Right lobe of liver (tissue), 6 donors: ENCODE data around the gene RFX8. TPM values are rescaled to one million over a fixed set of nuclear protein-coding genes. Genes with fewer than 3 reads are reported as not detected.

Source experiments
- ATAC-seq, 4 donors: fragments of 200-7000 bp; cut with Tn5 transposase; one replicate each; pipeline ENCODE4 v1.9.1; 2020; ENCODE audit warnings: mild to moderate bottlenecking in 4 of 4, moderate library complexity in 4 of 4
- DNase-seq, 3 donors: peaks; one replicate each; pipeline ENCODE4 v3.0.0-alpha.2; 2020
- H3K27ac ChIP-seq, 3 donors: fragments of 200-600 bp; one replicate each; pipeline ENCODE4 v1.8.0; 2022
- H3K27me3 ChIP-seq, 2 donors: fragments of 200-600 bp; one replicate each; pipeline ENCODE4 v1.8.0; 2022
- H3K36me3 ChIP-seq, 4 donors: fragments of 200-600 bp; sonication (generic) in 1 of 4; one replicate each; pipeline versions ENCODE4 v1.5.1 to v1.8.0; 2017 to 2022; ENCODE audit warnings: control low read depth in 1 of 4
- H3K4me1 ChIP-seq, 4 donors: fragments of 200-600 bp; sonication (generic) in 1 of 4; one replicate each; pipeline versions ENCODE4 v1.5.1 to v1.8.0; 2017 to 2022; ENCODE audit warnings: control low read depth in 1 of 4
- H3K4me3 ChIP-seq, 3 donors: fragments of 200-600 bp; one replicate each; pipeline ENCODE4 v1.8.0; 2022
- H3K9me3 ChIP-seq, 4 donors: fragments of 200-600 bp; sonication (generic) in 1 of 4; one replicate each; pipeline versions ENCODE4 v1.5.1 to v1.8.0; 2017 to 2022; ENCODE audit warnings: control low read depth in 1 of 4
- CTCF ChIP-seq, 4 donors: fragments of 200-600 bp in 3 of 4; fragments of 450-650 bp in 1 of 4; IDR thresholded peaks; one replicate each; pipeline versions ENCODE4 v1.5.1 to v1.8.0; 2016 to 2022; ENCODE audit warnings: antibody characterized with exemption in 4 of 4, mild to moderate bottlenecking in 2 of 4
- POLR2A ChIP-seq: fragments of 450-650 bp; IDR thresholded peaks from one replicate; pipeline ENCODE4 v1.6.1; 2017; ENCODE audit warnings: antibody characterized with exemption, mild to moderate bottlenecking
- WGBS: methylation state at CpG from one replicate; pipeline ENCODE4 v1.1.6; 2018; ENCODE audit warnings: low coverage, low lambda C conversion rate; ENCODE audit not compliant: insufficient coverage; ENCODE audit errors: missing lambda C conversion rate; 5-methylcytosine and 5-hydroxymethylcytosine counted together
- intact Hi-C, 2 donors: fragments of 100-400 bp; cut with DNase I; formaldehyde crosslinking; loops; one replicate each; pipeline versions ENCODE4 v1.11.2 to v1.14.1; 2022
- total RNA-seq, 6 experiments: library from RNA; depleted of rRNA in 2 of 6; stranded (reverse); fragments of >200 nt in 2 of 6; fragmentation: NEBNext Ultra II Directional in 3 of 6; extraction: Animal tissue kit (Norgen Biotek cat#: 25700) in 3 of 6; gene quantifications; one replicate each; pipeline versions ENCODE4 v1.1.0 to v1.2.4, GENCODE V29; 2016 to 2023
- donor health status: DM: no; HTN: yes; CAD: no.
- donor health status: DM: no; HTN: no; CAD: no.
- donor health status: DM: no; HTN: no; CAD: no.
- donor health status: DM: no; HTN: yes; CAD: no.
- donor health status: DM: no; HTN: yes; CAD: no.

Gene RFX8
- total RNA-seq, 6 experiments from 2014 or later = not detected

- 66% methylated on average over 2 of the region's 3 CpGs for WGBS
- H3K9me3 ChIP-seq = no peaks in the 10 kb centered on the region
- DNase-seq (no peak), ATAC-seq (no peak)
- intact Hi-C loops = no loop called here
- H3K36me3 ChIP-seq = no peaks in the 10 kb centered on the region
- TF ChIP-seq POLR2A = no peak
- H3K4me1 ChIP-seq = no peaks in the 10 kb centered on the region
- no peak overlapping the region for H3K27ac ChIP-seq
- H3K4me3 ChIP-seq = no peak overlapping the region
- no peaks in the 10 kb centered on the region for H3K27me3 ChIP-seq
Measured at GRCh38 chr2:101362316-101362715, 112.6 kb downstream of the RFX8 start.

GRCh38 chr2:101361522-101361921 is 113.4 kb downstream of the RFX8 start:
- H3K36me3 ChIP-seq = no peaks in the 10 kb centered on the region
- no peak overlapping the region for H3K4me3 ChIP-seq
- H3K4me1 ChIP-seq = no peaks in the 10 kb centered on the region
- H3K27me3 ChIP-seq = no peaks in the 10 kb centered on the region
- ATAC-seq = peak in 1 of 4 donors; percentile 16
- H3K9me3 ChIP-seq = no peaks in the 10 kb centered on the region
- intact Hi-C loops = no loop called here
- TF ChIP-seq CTCF (IDR thresholded peaks at IDR 0.05) (no peak), POLR2A (no peak)
- H3K27ac ChIP-seq = no peak overlapping the region
- no peak for DNase-seq
- 17% methylated on average over 1 of the region's 2 CpGs for WGBS

- H3K27ac ChIP-seq = no peak overlapping the region
Measured at GRCh38 chr2:101361121-101361520, 113.8 kb downstream of the RFX8 start.

GRCh38 chr2:101360232-101360631 is 114.7 kb downstream of the RFX8 start:
- H3K27ac ChIP-seq = no peak overlapping the region
- 83% methylated on average over 3 of the region's 4 CpGs for WGBS
- TF ChIP-seq CTCF (IDR thresholded peaks at IDR 0.05) (no peak), POLR2A (no peak)
- H3K4me3 ChIP-seq = no peak overlapping the region
- H3K4me1 ChIP-seq = no peaks in the 10 kb centered on the region
- intact Hi-C loops = no loop called here
- ATAC-seq (no peak), DNase-seq (no peak)
- H3K9me3 ChIP-seq = no peaks in the 10 kb centered on the region
- H3K27me3 ChIP-seq = no peaks in the 10 kb centered on the region
- H3K36me3 ChIP-seq = no peaks in the 10 kb centered on the region

More at GRCh38 chr2:101361121-101361520, 113.8 kb downstream of the RFX8 start:
- Histone ChIP-seq H3K27me3 (no peaks in the 10 kb centered on the region), H3K4me3 (no peak overlapping the region), H3K9me3 (no peaks in the 10 kb centered on the region), H3K4me1 (no peaks in the 10 kb centered on the region), H3K36me3 (no peaks in the 10 kb centered on the region)
- DNase-seq (no peak), ATAC-seq (no peak)
- intact Hi-C loops = no loop called here
- 62% methylated on average over 3 of the region's 4 CpGs for WGBS
- TF ChIP-seq CTCF (IDR thresholded peaks at IDR 0.05) (no peak), POLR2A (no peak)

GRCh38 chr2:101359410-101359954 is 115.4 kb downstream of the RFX8 start:
- H3K4me3 ChIP-seq = no peak overlapping the region
- ATAC-seq (no peak), DNase-seq (no peak)
- intact Hi-C loops = no loop called here
- no peak overlapping the region for H3K27ac ChIP-seq
- WGBS = 91% methylated on average over 7 of the region's 7 CpGs
- H3K4me1 ChIP-seq = no peaks in the 10 kb centered on the region
- no peak for TF ChIP-seq POLR2A
- TF ChIP-seq CTCF (IDR thresholded peaks at IDR 0.05) = no peak
- no peaks in the 10 kb centered on the region for H3K36me3 ChIP-seq
- no peaks in the 10 kb centered on the region for H3K27me3 ChIP-seq
- no peaks in the 10 kb centered on the region for H3K9me3 ChIP-seq
